Activated naive CD4-positive, alpha-beta T cell treated with anti-CD3 and anti-CD28 coated beads, Interleukin-2, amount 50 U/mL, for 16 hours (primary cell): ENCODE data around the gene STK33.

Experiments used
- DNase-seq: peaks from one replicate; pipeline ENCODE4 v3.0.0-alpha.2; 2020

The STK33 gene

GRCh38 chr11:8408151-8408941 is 185.7 kb downstream of the STK33 start:
- DNase-seq = no peak

GRCh38 chr11:8403310-8403709 is 190.7 kb downstream of the STK33 start:
- no peak for DNase-seq

GRCh38 chr11:8392886-8393285 is 201.1 kb downstream of the STK33 start:
- no peak for DNase-seq

GRCh38 chr11:8392166-8392565 is 201.9 kb downstream of the STK33 start:
- DNase-seq = no peak

GRCh38 chr11:8390851-8391612 is 203.0 kb downstream of the STK33 start:
- no peak for DNase-seq

GRCh38 chr11:8389029-8389996 is 204.7 kb downstream of the STK33 start:
- no peak for DNase-seq

- no peak for DNase-seq
These were observed 206.3 kb downstream of the STK33 start for GRCh38 chr11:8387693-8388092.

- DNase-seq = no peak
These were observed 206.9 kb downstream of the STK33 start for GRCh38 chr11:8387141-8387540.

- DNase-seq = no peak
These were observed 207.7 kb downstream of the STK33 start for GRCh38 chr11:8386134-8386864.

GRCh38 chr11:8384199-8384821 is 209.7 kb downstream of the STK33 start:
- DNase-seq = no peak

GRCh38 chr11:8383627-8384026 is 210.4 kb downstream of the STK33 start:
- no peak for DNase-seq

GRCh38 chr11:8383227-8383626 is 210.8 kb downstream of the STK33 start:
- DNase-seq = no peak

GRCh38 chr11:8382436-8383053 is 211.5 kb downstream of the STK33 start:
- no peak for DNase-seq

- DNase-seq = no peak
These were observed 212.1 kb downstream of the STK33 start for GRCh38 chr11:8381871-8382396.

- DNase-seq = no peak
These were observed 212.7 kb downstream of the STK33 start for GRCh38 chr11:8381343-8381742.

- DNase-seq = no peak
These were observed 218.1 kb downstream of the STK33 start for GRCh38 chr11:8375932-8376331.

- no peak for DNase-seq
These were observed 218.6 kb downstream of the STK33 start for GRCh38 chr11:8375460-8375859.

GRCh38 chr11:8374716-8375115 is 219.3 kb downstream of the STK33 start:
- no peak for DNase-seq

- DNase-seq = no peak
These were observed 220.3 kb downstream of the STK33 start for GRCh38 chr11:8373519-8374432.
